ENCODE results near the gene TAC1.
"Not testable (repeated sequence)": the region's sequence is repeated elsewhere in the genome, so short reads cannot be mapped to it uniquely, and the experiment has no call there.

TAC1 gene

DNA sequence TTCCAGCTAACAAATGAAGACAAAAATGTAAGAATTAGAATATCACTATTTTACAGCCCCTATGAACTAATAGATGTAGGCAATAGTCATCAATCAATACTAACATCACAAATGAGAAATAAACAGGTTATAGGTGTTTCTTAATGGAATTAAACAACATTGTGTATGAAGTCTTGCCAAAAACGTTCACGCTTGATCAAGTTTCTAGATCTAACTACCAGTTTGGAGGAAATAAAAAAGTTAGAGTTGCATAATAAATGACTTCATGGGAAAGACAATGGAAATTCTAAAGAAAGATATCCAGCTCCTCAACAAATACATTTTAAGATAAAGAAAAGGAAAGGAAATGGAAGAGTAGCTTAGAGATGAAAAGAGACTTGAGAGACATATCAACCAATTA, 19.7 kb downstream of the TAC1 start:
- no peaks in the 10 kb centered on the region for H3K36me3 ChIP-seq (ENCODE audit: insufficient read depth, low read depth, low read length)
- no peaks in the 10 kb centered on the region; the same call in 1 of the 2 replicates for H3K27me3 ChIP-seq (ENCODE audit: insufficient read depth, low read length)
- no peak overlapping the region for H3K9ac ChIP-seq (ENCODE audit: low read depth, low read length)
- H3K4me3 ChIP-seq (ENCODE audit: low read length), result no peak overlapping the region
- no peak overlapping the region for H3K27ac ChIP-seq (ENCODE audit: low read length)
- no peaks in the 10 kb centered on the region for H3K4me1 ChIP-seq (ENCODE audit: insufficient read depth, low read length)
- no peaks in the 10 kb centered on the region for H3K9me3 ChIP-seq (ENCODE audit: insufficient read depth, low read depth, low read length)

DNA sequence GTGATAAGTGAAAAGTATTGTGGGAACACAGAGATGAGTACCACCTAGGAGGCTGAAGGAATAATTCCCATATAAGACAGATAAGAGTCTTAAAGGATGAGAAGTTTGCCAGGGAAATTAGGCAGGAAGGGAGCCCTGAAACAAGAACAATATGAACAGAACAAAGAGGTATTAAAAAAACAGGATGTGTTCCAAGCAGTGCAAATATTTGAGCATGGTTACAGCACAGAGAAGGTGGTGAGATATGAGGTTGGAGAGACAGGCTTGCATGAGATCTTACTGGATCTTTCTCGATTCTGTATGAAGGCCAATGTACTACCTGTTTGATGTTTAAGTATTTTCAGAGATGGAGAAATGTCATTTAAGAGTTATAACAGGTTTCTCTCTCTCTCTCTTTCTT, 20.3 kb downstream of the TAC1 start:
- H3K4me1 ChIP-seq (ENCODE audit: insufficient read depth, low read length), result no peaks in the 10 kb centered on the region

DNA sequence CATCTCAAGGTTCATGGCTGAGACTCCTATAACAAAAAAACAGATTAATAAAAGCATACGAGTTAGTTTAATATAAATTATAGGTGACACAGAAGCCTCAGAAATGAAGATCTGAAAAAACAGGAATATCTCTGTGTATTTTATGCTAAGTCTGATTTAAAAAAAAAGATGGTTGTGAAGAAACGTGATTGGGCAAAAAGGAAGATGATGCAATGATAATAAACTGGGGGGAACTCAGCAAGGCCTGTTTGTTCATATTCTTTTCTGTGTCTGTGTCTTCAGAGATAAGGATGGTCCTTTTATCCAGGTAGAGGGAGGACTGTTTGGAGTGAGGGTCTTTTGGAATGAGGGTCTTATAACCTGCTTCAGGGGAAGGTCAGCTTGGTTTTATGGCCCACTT, 25.9 kb downstream of the TAC1 start:
- H3K9me3 ChIP-seq (ENCODE audit: insufficient read depth, low read depth, low read length), result no peaks in the 10 kb centered on the region
- no peaks in the 10 kb centered on the region for H3K36me3 ChIP-seq (ENCODE audit: insufficient read depth, low read depth, low read length)
- no peak overlapping the region for H3K4me3 ChIP-seq (ENCODE audit: low read length)
- H3K9ac ChIP-seq (ENCODE audit: low read depth, low read length), result no peak overlapping the region
- no peak overlapping the region for H3K27ac ChIP-seq (ENCODE audit: low read length)
- H3K27me3 ChIP-seq (ENCODE audit: insufficient read depth, low read length), result no peaks in the 10 kb centered on the region
- no peaks in the 10 kb centered on the region for H3K4me1 ChIP-seq (ENCODE audit: insufficient read depth, low read length)

More for the DNA sequence above, 20.3 kb downstream of the TAC1 start:
- no peaks in the 10 kb centered on the region for H3K36me3 ChIP-seq (ENCODE audit: insufficient read depth, low read depth, low read length)
- H3K9me3 ChIP-seq (ENCODE audit: insufficient read depth, low read depth, low read length), result no peaks in the 10 kb centered on the region
- H3K9ac ChIP-seq (ENCODE audit: low read depth, low read length), result no peak overlapping the region
- H3K27ac ChIP-seq (ENCODE audit: low read length), result no peak overlapping the region
- H3K4me3 ChIP-seq (ENCODE audit: low read length), result no peak overlapping the region
- no peaks in the 10 kb centered on the region; the same call in 1 of the 2 replicates for H3K27me3 ChIP-seq (ENCODE audit: insufficient read depth, low read length)

DNA sequence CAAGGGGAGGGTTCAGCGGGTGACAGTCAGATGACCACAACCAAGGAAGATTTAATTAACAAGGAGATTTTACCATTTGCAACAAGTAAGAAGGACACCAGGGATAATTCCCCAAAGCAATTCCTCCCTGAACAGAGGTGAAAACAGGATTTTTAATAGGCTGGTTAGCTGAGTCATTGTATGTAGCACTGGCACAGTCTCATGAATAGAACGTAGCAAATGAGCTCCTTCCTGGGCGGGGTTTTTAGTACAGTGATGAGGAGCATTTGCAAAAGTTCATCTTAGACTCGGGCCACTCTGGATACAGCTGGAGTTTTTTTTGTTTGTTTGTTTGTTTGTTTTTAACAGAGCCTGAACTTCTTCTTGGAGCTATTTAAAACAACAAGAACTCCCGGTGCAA, 39.0 kb downstream of the TAC1 start:
- Histone ChIP-seq H3K36me3 (ENCODE audit: insufficient read depth, low read depth, low read length) (no peaks in the 10 kb centered on the region), H3K9me3 (ENCODE audit: insufficient read depth, low read depth, low read length) (no peaks in the 10 kb centered on the region), H3K27ac (ENCODE audit: low read length) (no peak overlapping the region), H3K27me3 (ENCODE audit: insufficient read depth, low read length) (no peaks in the 10 kb centered on the region), H3K4me1 (ENCODE audit: insufficient read depth, low read length) (peaks cover 3% of the 10 kb centered on the region; the same call in 1 of the 2 replicates), H3K4me3 (ENCODE audit: low read length) (no peak overlapping the region), H3K9ac (ENCODE audit: low read depth, low read length) (no peak overlapping the region)

DNA sequence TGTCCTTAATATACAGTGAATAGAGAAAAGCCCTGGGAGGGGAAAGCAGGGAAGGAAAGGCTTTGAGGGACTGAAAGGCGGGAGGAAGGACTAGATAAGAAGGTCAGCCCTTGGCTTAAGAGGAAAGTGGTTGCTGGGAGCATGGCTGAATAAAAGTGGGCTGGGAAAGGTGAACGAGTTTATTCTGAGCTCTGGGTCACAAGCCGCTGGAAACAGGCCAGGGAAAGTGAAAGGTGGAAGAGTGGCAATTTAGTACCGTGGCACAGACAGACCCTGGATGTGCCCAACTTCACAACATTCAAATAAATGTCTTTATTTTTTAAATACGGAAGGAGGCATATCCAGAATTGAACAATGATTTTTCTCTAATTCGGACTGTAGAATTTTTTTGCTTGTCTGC, 39.7 kb downstream of the TAC1 start:
- H3K27ac ChIP-seq (ENCODE audit: low read length), result no peak overlapping the region
- peaks cover 3% of the 10 kb centered on the region; the same call in 1 of the 2 replicates for H3K4me1 ChIP-seq (ENCODE audit: insufficient read depth, low read length)
- H3K9ac ChIP-seq (ENCODE audit: low read depth, low read length), result no peak overlapping the region
- H3K4me3 ChIP-seq (ENCODE audit: low read length), result no peak overlapping the region
- H3K36me3 ChIP-seq (ENCODE audit: insufficient read depth, low read depth, low read length), result no peaks in the 10 kb centered on the region
- no peaks in the 10 kb centered on the region for H3K9me3 ChIP-seq (ENCODE audit: insufficient read depth, low read depth, low read length)
- H3K27me3 ChIP-seq (ENCODE audit: insufficient read depth, low read length), result no peaks in the 10 kb centered on the region

DNA sequence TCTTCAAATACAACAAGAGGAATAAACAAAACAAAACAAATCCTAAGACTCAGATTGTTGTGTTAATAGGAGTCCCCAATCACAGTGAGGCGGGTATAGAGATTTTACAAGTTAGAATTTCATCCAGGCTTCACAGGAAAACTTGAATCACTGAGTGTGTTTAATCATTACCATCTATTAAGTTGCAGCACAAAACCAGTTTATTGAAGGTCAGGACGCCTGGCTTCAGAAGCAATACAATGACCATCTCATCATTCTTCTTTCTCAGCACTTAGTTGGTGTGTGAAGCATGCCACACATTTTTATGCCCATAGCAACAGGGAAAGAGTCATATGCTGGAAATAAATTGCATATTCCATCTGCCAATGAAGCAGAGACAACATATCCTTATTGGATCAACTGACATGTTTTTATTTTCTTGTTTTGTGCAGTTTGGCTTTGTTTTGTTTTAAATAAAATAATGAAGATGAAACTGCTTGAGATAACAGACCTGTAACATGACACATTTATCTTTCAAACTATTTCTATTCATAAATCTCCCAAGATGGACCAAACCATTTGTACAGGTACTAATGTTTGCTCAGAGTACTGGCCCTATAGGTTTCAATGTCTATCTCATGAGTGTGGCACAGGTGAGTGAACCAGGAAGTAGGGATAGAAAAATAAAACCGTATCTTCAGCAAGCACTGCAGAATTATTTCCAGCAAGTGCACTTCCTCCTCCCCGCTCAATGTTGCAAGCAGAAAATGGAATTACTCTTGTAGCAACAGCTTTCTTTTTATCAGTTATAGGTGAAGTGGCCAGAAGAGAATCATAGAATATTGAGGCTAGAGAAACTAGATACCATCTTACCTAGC, 40.4 kb downstream of the TAC1 start:
- no peaks in the 10 kb centered on the region for H3K27me3 ChIP-seq (ENCODE audit: insufficient read depth, low read length)
- H3K36me3 ChIP-seq (ENCODE audit: insufficient read depth, low read depth, low read length), result no peaks in the 10 kb centered on the region
- H3K27ac ChIP-seq (ENCODE audit: low read length), result no peak overlapping the region
- no peak overlapping the region for H3K9ac ChIP-seq (ENCODE audit: low read depth, low read length)
- no peaks in the 10 kb centered on the region for H3K9me3 ChIP-seq (ENCODE audit: insufficient read depth, low read depth, low read length)
- peaks cover 3% of the 10 kb centered on the region; the same call in 1 of the 2 replicates for H3K4me1 ChIP-seq (ENCODE audit: insufficient read depth, low read length)
- H3K4me3 ChIP-seq (ENCODE audit: low read length), result no peak overlapping the region

DNA sequence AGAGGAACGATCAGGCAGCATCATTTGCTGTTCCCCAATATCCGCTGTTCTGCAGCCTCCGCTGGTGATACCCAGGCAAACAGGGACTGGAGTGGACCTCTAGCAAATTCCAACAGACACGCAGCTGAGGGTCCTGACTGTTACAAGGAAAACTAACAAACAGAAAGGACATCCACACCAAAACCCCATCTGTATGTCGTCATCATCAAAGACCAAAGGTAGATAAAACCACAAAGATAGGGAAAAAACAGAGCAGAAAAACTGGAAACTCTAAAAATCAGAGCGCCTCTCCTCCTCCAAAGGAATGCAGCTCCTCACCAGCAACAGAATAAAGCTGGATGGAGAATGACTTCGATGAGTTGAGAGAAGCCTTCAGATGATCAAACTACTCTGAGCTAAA, 54.5 kb downstream of the TAC1 start:
- H3K4me1 ChIP-seq (ENCODE audit: insufficient read depth, low read length); H3K9ac ChIP-seq (ENCODE audit: low read depth, low read length); H3K36me3 ChIP-seq (ENCODE audit: insufficient read depth, low read depth, low read length); H3K27ac ChIP-seq (ENCODE audit: low read length); H3K27me3 ChIP-seq (ENCODE audit: insufficient read depth, low read length); H3K4me3 ChIP-seq (ENCODE audit: low read length): not testable (repeated sequence)
- H3K9me3 ChIP-seq (ENCODE audit: insufficient read depth, low read depth, low read length), result peaks cover 18% of the 10 kb centered on the region

All from iPS-20b (cell line).